ENCODE data around the gene DIP2C. TPM values are rescaled to one million over a fixed set of nuclear protein-coding genes. Genes with fewer than 3 reads are reported as not detected.

The DIP2C gene
- polyA plus RNA-seq, 3 donors: 0.11 TPM; not detected in 2

- Histone ChIP-seq H4K20me1 (ENCODE audit: insufficient read depth, low read length) (no peaks in the 10 kb centered on the region), H3K9ac (ENCODE audit: insufficient read depth, low read length, poor library complexity, severe bottlenecking) (no peak overlapping the region), H3K27me3 (ENCODE audit: control insufficient read depth in 2 of 2, insufficient read depth in 2 of 2, low read length in 2 of 2) (peaks cover 0 to 8% of the 10 kb centered on the region in 2 donors), H2AFZ (ENCODE audit: insufficient read depth, low read depth, low read length, poor library complexity, severe bottlenecking) (no peak overlapping the region), H3K4me3 (replicated peaks in 1 of 3; ENCODE audit: low read depth in 2 of 3, low read length in 3 of 3) (no peak overlapping the region), H3K4me2 (replicated peaks; ENCODE audit: extremely low read depth, low read length, poor library complexity, severe bottlenecking) (no peak overlapping the region), H3K79me2 (ENCODE audit: insufficient read depth, low read length) (no peaks in the 10 kb centered on the region), H3K27ac (ENCODE audit: low read depth in 1 of 2, low read length in 2 of 2) (no peak overlapping the region), H3K36me3 (replicated peaks in 1 of 2; ENCODE audit: control insufficient read depth in 1 of 2, insufficient read depth in 2 of 2, low read length in 2 of 2) (no peaks in the 10 kb centered on the region), H3K4me1 (ENCODE audit: control insufficient read depth in 1 of 2, insufficient read depth in 2 of 2, low read length in 2 of 2) (no peaks in the 10 kb centered on the region), H3K9me3 (replicated peaks in 1 of 2; ENCODE audit: control insufficient read depth in 1 of 2, insufficient read depth in 1 of 2, low read length in 2 of 2) (no peaks in the 10 kb centered on the region)
- no peak for DNase-seq
- 65% methylated on average over 27 of the region's 30 CpGs for WGBS (ENCODE audit: insufficient coverage)
- no peaks in the 10 kb centered on the region for H3K36me3 Mint-ChIP-seq
- H3K9me3 Mint-ChIP-seq: peaks cover 0 to 5% (median 0%) of the 10 kb centered on the region in 7 donors
- H3K27me3 Mint-ChIP-seq (ENCODE audit: low read depth in 3 of 3): peaks cover 9 to 26% (median 14%) of the 10 kb centered on the region in 3 donors
- no peak for TF ChIP-seq CTCF (IDR thresholded peaks at IDR 0.05)
- intact Hi-C loops (cut with micrococcal nuclease): no loop called here
- no peaks in the 10 kb centered on the region for H3K4me1 Mint-ChIP-seq
- H3K4me3 Mint-ChIP-seq: peak overlapping the region in 1 of 2 donors; percentile 11
- peak overlapping the region in 1 of 7 donors; percentile 57 for H3K27ac Mint-ChIP-seq
Measured at GRCh38 chr10:697097-697875, 7.8 kb upstream of the DIP2C start.

GRCh38 chr10:695396-695795, 5.9 kb upstream of the DIP2C start:
- Mint-ChIP-seq H3K27ac (no peak overlapping the region), H3K9me3 (peaks cover 0 to 9% (median 2%) of the 10 kb centered on the region in 7 donors), H3K27me3 (ENCODE audit: low read depth in 3 of 3) (peaks cover 15 to 40% (median 19%) of the 10 kb centered on the region in 3 donors), H3K4me3 (no peak overlapping the region), H3K4me1 (no peaks in the 10 kb centered on the region), H3K36me3 (no peaks in the 10 kb centered on the region)
- no peaks in the 10 kb centered on the region for H3K9me3 ChIP-seq (replicated peaks in 1 of 2; ENCODE audit: control insufficient read depth in 1 of 2, insufficient read depth in 1 of 2, low read length in 2 of 2)
- H4K20me1 ChIP-seq (ENCODE audit: insufficient read depth, low read length): no peaks in the 10 kb centered on the region
- DNase-seq: no peak
- no peak for TF ChIP-seq CTCF (IDR thresholded peaks at IDR 0.05)
- H3K27ac ChIP-seq (ENCODE audit: low read depth in 1 of 2, low read length in 2 of 2): no peak overlapping the region
- no peak overlapping the region for H3K9ac ChIP-seq (ENCODE audit: insufficient read depth, low read length, poor library complexity, severe bottlenecking)
- H3K4me1 ChIP-seq (ENCODE audit: control insufficient read depth in 1 of 2, insufficient read depth in 2 of 2, low read length in 2 of 2): no peaks in the 10 kb centered on the region
- H3K4me3 ChIP-seq (replicated peaks in 1 of 3; ENCODE audit: low read depth in 2 of 3, low read length in 3 of 3): no peak overlapping the region
- H2AFZ ChIP-seq (ENCODE audit: insufficient read depth, low read depth, low read length, poor library complexity, severe bottlenecking): no peak overlapping the region
- no peaks in the 10 kb centered on the region for H3K36me3 ChIP-seq (replicated peaks in 1 of 2; ENCODE audit: control insufficient read depth in 1 of 2, insufficient read depth in 2 of 2, low read length in 2 of 2)
- no peak overlapping the region for H3K4me2 ChIP-seq (replicated peaks; ENCODE audit: extremely low read depth, low read length, poor library complexity, severe bottlenecking)
- H3K27me3 ChIP-seq (ENCODE audit: control insufficient read depth in 2 of 2, insufficient read depth in 2 of 2, low read length in 2 of 2): peaks cover 0 to 13% of the 10 kb centered on the region in 2 donors
- H3K79me2 ChIP-seq (ENCODE audit: insufficient read depth, low read length): no peaks in the 10 kb centered on the region
- 96% methylated on average over 14 of the region's 14 CpGs for WGBS (ENCODE audit: insufficient coverage)
- intact Hi-C loops (cut with micrococcal nuclease): no loop called here

Measured in CD14-positive monocyte (primary cell).